ENCODE results near the gene TMLHE. TPM values are rescaled to one million over a fixed set of nuclear protein-coding genes. Genes with fewer than 3 reads are reported as not detected.
"Not testable (repeated sequence)": the region's sequence is repeated elsewhere in the genome, so short reads cannot be mapped to it uniquely, and the experiment has no call there.

The TMLHE gene
- total RNA-seq, 1 donor from 2014 or later = 10.7 TPM

DNA sequence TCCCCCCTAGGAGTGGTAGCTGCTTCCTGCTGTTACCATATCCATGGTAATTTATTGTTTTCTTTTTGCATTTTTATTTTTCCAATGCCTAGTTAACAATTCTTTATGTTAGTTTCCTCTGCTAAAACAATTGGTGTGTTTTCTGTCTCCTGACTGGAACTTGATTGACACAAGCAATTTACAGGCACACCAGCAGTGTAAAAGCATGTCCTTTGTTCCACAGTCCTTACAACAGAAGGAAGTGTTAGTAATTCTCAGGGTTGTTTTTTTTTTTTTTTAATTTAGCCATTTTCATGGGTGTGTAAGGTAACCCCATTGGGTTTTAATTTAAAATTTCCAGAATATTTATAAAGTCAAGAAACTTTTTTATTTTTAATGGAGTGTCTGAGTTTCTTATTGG, 25.0 kb upstream of the TMLHE start:
- TF ChIP-seq, protein P1, sequence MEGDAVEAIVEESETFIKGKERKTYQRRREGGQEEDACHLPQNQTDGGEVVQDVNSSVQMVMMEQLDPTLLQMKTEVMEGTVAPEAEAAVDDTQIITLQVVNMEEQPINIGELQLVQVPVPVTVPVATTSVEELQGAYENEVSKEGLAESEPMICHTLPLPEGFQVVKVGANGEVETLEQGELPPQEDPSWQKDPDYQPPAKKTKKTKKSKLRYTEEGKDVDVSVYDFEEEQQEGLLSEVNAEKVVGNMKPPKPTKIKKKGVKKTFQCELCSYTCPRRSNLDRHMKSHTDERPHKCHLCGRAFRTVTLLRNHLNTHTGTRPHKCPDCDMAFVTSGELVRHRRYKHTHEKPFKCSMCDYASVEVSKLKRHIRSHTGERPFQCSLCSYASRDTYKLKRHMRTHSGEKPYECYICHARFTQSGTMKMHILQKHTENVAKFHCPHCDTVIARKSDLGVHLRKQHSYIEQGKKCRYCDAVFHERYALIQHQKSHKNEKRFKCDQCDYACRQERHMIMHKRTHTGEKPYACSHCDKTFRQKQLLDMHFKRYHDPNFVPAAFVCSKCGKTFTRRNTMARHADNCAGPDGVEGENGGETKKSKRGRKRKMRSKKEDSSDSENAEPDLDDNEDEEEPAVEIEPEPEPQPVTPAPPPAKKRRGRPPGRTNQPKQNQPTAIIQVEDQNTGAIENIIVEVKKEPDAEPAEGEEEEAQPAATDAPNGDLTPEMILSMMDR (IDR thresholded peaks at IDR 0.05) = no peak
- no peak for DNase-seq (ENCODE audit: low spot score)
- H3K4me1 Mint-ChIP-seq (ENCODE audit: low read depth) = peaks cover 5% of the 10 kb centered on the region
- H3K27ac Mint-ChIP-seq (ENCODE audit: unreplicated experiment) = no peak overlapping the region
- peaks cover 13% of the 10 kb centered on the region for H3K9me3 Mint-ChIP-seq (ENCODE audit: low read depth)
- H3K4me3 Mint-ChIP-seq (ENCODE audit: unreplicated experiment) = no peak overlapping the region
- no peaks in the 10 kb centered on the region for H3K27me3 Mint-ChIP-seq (ENCODE audit: low read depth)
- H3K36me3 Mint-ChIP-seq (ENCODE audit: low read depth) = no peaks in the 10 kb centered on the region

DNA sequence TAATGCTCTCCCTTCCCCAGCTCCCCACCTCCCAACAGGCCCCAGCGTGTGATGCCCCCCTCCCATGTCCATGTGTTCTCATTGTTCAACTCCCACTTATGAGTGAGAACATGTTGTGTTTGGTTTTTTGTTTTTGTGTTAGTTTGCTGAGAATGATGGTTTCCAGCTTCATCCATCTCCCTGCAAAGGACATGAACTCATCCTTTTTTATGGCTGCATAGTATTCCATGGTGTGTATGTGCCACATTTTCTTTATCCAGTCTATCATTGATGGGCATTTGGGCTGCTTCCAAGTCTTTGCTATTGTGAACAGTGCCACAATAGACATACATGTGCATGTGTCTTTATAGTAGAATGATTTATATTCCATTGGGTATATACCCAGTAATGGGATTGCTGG, 22.3 kb upstream of the TMLHE start:
- H3K4me1 Mint-ChIP-seq (ENCODE audit: low read depth); H3K4me3 Mint-ChIP-seq (ENCODE audit: unreplicated experiment); H3K27me3 Mint-ChIP-seq (ENCODE audit: low read depth); H3K27ac Mint-ChIP-seq (ENCODE audit: unreplicated experiment); H3K36me3 Mint-ChIP-seq (ENCODE audit: low read depth); DNase-seq (ENCODE audit: low spot score): not testable (repeated sequence)
- H3K9me3 Mint-ChIP-seq (ENCODE audit: low read depth) = peaks cover 26% of the 10 kb centered on the region

DNA sequence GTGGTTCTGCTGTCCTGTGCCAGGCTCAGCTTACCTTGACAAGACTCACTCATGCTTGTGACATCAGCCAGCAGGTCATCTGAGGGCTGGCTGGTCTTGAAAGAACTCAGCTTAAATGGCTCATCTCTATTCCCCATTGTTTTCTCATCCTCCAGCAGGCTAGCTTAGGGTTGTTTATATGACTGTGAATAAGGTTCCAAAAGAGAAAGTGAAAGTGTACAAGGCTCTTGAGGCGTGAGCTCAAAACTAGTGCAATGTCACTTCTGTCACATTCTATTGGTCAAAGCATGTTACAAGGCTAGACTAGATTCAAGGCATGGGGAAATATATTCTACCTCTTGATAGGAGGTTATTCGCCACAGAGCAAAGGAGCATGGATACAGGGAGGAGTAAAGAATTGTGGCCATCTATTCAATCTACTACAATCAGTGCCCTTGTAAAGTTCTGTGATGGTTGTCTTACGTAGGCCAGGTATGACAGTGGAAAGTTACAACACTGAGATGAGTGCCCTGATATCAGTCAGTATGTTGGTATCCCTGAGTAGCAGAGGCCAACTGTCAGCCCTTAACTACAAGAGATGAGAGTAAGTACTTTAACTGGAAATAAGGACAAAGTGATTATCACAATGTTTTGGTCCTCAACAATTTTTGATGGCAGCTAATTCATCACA, 19.8 kb upstream of the TMLHE start:
- Mint-ChIP-seq H3K36me3 (ENCODE audit: low read depth) (no peaks in the 10 kb centered on the region), H3K4me3 (ENCODE audit: unreplicated experiment) (no peak overlapping the region), H3K27ac (ENCODE audit: unreplicated experiment) (no peak overlapping the region), H3K9me3 (ENCODE audit: low read depth) (peaks cover 42% of the 10 kb centered on the region), H3K27me3 (ENCODE audit: low read depth) (no peaks in the 10 kb centered on the region), H3K4me1 (ENCODE audit: low read depth) (no peaks in the 10 kb centered on the region)
- DNase-seq (ENCODE audit: low spot score) = no peak
- TF ChIP-seq, protein P1 (IDR thresholded peaks at IDR 0.05) = no peak

DNA sequence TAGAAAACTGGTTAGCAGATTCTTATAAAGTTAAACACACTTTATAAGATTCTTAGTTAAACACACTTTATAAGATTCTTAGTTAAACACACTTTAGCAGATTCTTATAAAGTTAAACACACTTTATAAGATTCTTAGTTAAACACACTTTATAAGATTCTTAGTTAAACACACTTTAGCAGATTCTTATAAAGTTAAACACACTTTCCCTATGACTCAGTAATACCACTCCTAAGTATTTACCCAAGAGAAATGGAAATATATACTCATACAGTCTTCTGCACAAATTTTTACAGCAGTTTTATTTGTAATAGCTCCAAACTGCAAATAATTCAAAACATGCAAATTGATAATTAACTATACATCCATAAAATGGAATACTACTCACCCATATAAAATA, 7.4 kb upstream of the TMLHE start:
- not testable (repeated sequence) for H3K27me3 Mint-ChIP-seq (ENCODE audit: low read depth); H3K36me3 Mint-ChIP-seq (ENCODE audit: low read depth); DNase-seq (ENCODE audit: low spot score); H3K4me1 Mint-ChIP-seq (ENCODE audit: low read depth); H3K27ac Mint-ChIP-seq (ENCODE audit: unreplicated experiment); H3K4me3 Mint-ChIP-seq (ENCODE audit: unreplicated experiment)
- H3K9me3 Mint-ChIP-seq (ENCODE audit: low read depth) = peaks cover 19% of the 10 kb centered on the region

DNA sequence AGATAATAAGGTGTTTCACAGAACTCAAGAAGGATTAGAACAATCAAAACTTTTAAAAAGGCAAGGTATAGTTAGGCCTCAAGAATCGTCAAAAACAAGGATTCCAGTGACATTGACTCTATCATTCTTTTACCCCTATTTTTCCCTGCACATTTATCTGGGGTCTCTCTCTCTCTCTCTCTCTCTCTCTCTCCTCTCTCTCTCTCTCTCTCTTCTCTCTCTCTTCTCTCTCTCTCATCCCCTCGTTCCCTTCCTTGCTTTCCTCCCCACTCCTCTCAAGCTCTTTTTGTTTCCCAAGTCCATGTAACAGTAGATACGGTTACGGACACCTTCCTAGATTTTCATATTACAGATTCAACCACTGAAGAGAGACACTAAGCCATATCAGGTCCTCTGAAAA, 3.2 kb upstream of the TMLHE start:
- Mint-ChIP-seq H3K27me3 (ENCODE audit: low read depth) (no peaks in the 10 kb centered on the region), H3K9me3 (ENCODE audit: low read depth) (peaks cover 19% of the 10 kb centered on the region), H3K27ac (ENCODE audit: unreplicated experiment) (no peak overlapping the region), H3K36me3 (ENCODE audit: low read depth) (peaks cover 3% of the 10 kb centered on the region), H3K4me3 (ENCODE audit: unreplicated experiment) (no peak overlapping the region), H3K4me1 (ENCODE audit: low read depth) (peaks cover 10% of the 10 kb centered on the region)
- TF ChIP-seq, protein P1 (IDR thresholded peaks at IDR 0.05) = no peak
- DNase-seq (ENCODE audit: low spot score) = no peak

DNA sequence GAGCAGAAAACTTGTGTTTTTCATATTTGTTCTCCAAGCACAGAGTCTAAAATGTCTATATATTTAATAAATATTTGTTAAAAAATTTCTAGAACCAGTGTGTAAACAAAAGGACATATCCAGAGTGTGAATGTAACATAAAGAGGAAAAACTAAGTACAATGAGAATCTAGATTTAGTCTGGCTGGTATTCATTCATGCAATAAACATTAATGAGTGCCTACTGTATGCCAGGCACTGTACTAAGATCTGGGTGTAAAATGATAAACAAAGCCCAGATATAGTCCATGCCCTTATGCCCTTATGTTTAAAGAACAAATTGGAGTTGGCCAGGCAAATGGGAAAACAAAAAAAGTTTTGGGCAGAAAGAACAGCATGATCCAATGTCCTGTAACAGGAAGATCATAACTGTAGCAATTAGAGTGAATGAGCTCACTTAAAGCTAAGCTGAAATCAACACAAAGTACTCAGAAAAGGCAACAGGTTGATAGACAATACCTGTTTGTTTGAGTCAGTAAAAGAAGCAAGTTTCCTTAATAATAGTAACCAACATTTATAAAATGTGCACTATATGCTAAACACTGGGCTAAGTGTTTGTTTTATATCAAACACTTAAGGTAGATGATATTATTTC, 1.3 kb upstream of the TMLHE start:
- Mint-ChIP-seq H3K36me3 (ENCODE audit: low read depth) (peaks cover 3% of the 10 kb centered on the region), H3K27me3 (ENCODE audit: low read depth) (no peaks in the 10 kb centered on the region), H3K9me3 (ENCODE audit: low read depth) (peaks cover 16% of the 10 kb centered on the region), H3K27ac (ENCODE audit: unreplicated experiment) (no peak overlapping the region), H3K4me3 (ENCODE audit: unreplicated experiment) (no peak overlapping the region), H3K4me1 (ENCODE audit: low read depth) (peaks cover 12% of the 10 kb centered on the region)
- no peak for DNase-seq (ENCODE audit: low spot score)
- TF ChIP-seq, protein P1 (IDR thresholded peaks at IDR 0.05) = no peak

Data from chondrocyte (in vitro differentiated cells).